Heart left ventricle (tissue), 13 donors: Measurements from ENCODE around the gene FGFRL1.
"Not testable (repeated sequence)": the region's sequence is repeated elsewhere in the genome, so short reads cannot be mapped to it uniquely, and the experiment has no call there.

ENCODE experiments used
- POLR2A ChIP-seq, 2 donors: fragments of 450-650 bp; IDR thresholded peaks; one replicate each; pipeline ENCODE4 v1.6.1; 2017; ENCODE audit warnings: antibody characterized with exemption in 2 of 2, mild to moderate bottlenecking in 2 of 2, moderate library complexity in 2 of 2
- TF ChIP-seq, protein P1 (sequence below), 12 donors: fragments of 200-600 bp; sonication (generic) in 4 of 12; IDR thresholded peaks; one replicate each; pipeline versions ENCODE4 v1.5.0 to v1.8.0; 2018 to 2022; ENCODE audit warnings: antibody characterized with exemption in 12 of 12, mild to moderate bottlenecking in 5 of 12
- donor health status: ischemic (EF 13 %, LVEDD 7.1; RV severe dilation, severe dysfunction).
- donor health status: DM: no; HTN: yes; CAD: no.
- donor health status: DM: no; HTN: no; CAD: no.
- donor health status: ischemic (EF 25% LVEDD 6.9; RV normal size, moderate dysfunction).
- donor health status: ischemic (EF 25% LVEDD 5.7; RV mildly dilated, moderate dysfunction).
- donor health status: ischemic (EF 35%, LVEDD 5.7; RV mildly dilated, moderate dysfunction).
- donor health status: nonischemic (EF 11% LVEDD 7.7; RV severe dilation, severe dysfunction).
- donor health status: DM: yes; HTN: yes; CAD: no.
- donor health status: PGD.
- donor health status: ischemic (EF 29% LVEDD 5.4; RV normal size, mild dysfunction).
- donor health status: nonischemic (EF 23%, LVEDD 6.1; RV moderate dilation, normal function).

DNA sequence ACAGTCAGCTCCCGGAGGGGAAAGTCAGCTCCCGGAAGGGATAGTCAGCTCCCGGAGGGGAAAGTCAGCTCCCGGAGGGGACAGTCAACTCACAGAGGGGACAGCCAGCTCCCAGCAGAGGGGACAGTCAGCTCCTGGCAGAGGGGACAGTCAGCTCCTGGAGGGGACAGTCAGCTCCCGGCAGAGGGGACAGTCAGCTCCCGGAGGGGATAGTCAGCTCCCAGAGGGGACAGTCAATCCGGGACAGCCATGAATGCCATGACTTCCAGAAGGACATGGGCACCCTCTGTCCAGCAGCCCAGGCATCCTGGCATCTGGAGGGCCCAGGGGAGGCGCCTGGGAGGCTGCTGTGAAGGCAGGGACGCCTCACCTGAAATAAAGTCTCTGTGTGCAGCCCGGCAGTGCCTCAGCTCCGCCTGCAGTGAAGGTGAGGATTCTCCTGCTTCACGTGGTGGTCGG is 43.8 kb downstream of the FGFRL1 start:
- TF ChIP-seq, protein P1, sequence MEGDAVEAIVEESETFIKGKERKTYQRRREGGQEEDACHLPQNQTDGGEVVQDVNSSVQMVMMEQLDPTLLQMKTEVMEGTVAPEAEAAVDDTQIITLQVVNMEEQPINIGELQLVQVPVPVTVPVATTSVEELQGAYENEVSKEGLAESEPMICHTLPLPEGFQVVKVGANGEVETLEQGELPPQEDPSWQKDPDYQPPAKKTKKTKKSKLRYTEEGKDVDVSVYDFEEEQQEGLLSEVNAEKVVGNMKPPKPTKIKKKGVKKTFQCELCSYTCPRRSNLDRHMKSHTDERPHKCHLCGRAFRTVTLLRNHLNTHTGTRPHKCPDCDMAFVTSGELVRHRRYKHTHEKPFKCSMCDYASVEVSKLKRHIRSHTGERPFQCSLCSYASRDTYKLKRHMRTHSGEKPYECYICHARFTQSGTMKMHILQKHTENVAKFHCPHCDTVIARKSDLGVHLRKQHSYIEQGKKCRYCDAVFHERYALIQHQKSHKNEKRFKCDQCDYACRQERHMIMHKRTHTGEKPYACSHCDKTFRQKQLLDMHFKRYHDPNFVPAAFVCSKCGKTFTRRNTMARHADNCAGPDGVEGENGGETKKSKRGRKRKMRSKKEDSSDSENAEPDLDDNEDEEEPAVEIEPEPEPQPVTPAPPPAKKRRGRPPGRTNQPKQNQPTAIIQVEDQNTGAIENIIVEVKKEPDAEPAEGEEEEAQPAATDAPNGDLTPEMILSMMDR (IDR thresholded peaks at IDR 0.05), result not testable (repeated sequence)
- TF ChIP-seq POLR2A (IDR thresholded peaks at IDR 0.05), result not testable (repeated sequence)
